Keratinocyte (primary cell): ENCODE measurements around the gene ERG28.

Experiments used
- CTCF ChIP-seq, 3 experiments: IDR thresholded peaks in 1 of 3; conservative IDR thresholded peaks in 1 of 3; optimal IDR thresholded peaks in 1 of 3; 2 replicates in 2 of 3; 3 replicates in 1 of 3; pipeline versions ENCODE3 to v1.5.1; 2011; ENCODE audit warnings: low read length in 3 of 3, mild to moderate bottlenecking in 3 of 3, moderate library complexity in 2 of 3, control low read depth in 1 of 3, inconsistent platforms in 1 of 3; ENCODE audit not compliant: insufficient read depth in 2 of 3; ENCODE audit errors: extremely low read depth in 1 of 3
- EZH2 ChIP-seq: IDR thresholded peaks from one replicate; pipeline ENCODE4 v1.6.1; 2012; ENCODE audit warnings: inconsistent platforms, mild to moderate bottlenecking, low read length, moderate library complexity

- TF ChIP-seq CTCF (optimal IDR thresholded peaks at IDR 0.05 in 1 of 3, IDR thresholded peaks at IDR 0.05 in 1 of 3, conservative IDR thresholded peaks at IDR 0.05 in 1 of 3; ENCODE audit: extremely low read depth in 1 of 3, insufficient read depth in 2 of 3, low read length in 3 of 3) (no peak), EZH2 (no peak)
Observed at GRCh38 chr14:75630695-75631452, 29.8 kb downstream of the ERG28 start.
